Activated CD8-positive, alpha-beta memory T cell treated with anti-CD3 and anti-CD28 coated beads, Interleukin-2, amount 50 U/mL, for 48 hours (primary cell): Measurements from ENCODE around the gene FPGS.
"Not testable (repeated sequence)": the region's sequence is repeated elsewhere in the genome, so short reads cannot be mapped to it uniquely, and the experiment has no call there.

Experiments used
- DNase-seq: peaks from one replicate; pipeline ENCODE4 v3.0.0-alpha.2; 2020

Gene FPGS

DNA sequence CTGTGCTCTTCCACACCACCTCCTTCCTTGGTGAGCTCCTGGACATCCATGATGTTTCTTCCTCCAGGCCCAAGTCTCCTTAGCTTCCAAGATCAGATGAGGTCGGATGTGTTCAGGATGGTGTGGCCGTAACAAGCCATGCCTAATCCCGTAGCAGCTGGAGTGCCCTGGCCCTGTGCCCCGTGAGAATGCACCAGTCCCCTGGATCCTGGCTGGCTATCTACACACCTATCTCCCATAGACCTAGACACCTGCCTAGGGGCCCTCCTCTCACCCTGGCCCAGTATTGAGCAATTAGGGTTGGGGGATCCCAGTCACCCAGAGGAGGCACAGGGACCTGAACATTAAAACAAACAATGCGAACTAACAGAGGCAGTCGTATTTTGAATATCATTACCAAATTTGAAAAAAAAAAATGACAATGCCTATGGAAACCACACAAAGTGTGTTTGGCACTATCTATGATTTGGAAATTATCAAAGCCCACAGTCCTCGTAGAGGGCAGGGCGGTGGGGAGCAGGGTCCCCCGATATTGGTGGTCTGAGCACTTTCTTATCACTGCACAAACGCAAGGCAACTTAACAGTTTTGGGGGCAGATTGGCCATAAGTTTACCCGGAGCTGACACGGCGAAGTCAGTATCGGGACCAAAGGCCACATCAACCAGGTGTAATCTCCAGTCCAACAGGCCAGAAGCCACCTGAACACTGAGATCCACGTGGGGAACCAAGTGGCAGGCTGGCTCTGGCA, 38.6 kb downstream of the FPGS start:
- no peak for DNase-seq

DNA sequence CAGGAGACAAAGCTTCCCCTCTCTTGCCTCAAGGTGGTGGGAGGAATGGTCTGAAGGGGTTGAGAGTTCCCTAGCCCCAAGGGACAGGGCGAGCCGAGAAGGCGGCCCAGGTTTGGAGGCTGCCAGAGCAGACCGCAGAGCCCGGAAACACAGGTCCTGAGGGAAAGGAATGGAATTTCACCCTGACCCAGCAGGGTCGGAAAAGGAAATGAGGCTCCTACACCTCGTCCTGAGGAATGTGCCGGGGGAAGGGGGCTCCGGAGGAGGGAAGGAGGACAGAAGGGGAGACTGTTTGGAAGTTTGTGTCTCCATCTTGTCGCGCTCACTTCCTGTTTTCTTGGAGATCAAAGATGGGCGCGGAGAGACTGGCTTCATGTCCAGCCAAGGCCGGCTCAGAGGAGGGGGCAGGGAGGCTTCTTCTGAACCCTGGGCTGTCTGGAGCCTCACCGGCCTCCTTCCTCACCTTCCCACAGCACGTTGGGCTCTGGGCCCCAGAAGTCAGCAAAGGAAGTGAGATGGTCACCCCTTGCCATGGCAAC, 42.2 kb downstream of the FPGS start:
- DNase-seq = no peak

DNA sequence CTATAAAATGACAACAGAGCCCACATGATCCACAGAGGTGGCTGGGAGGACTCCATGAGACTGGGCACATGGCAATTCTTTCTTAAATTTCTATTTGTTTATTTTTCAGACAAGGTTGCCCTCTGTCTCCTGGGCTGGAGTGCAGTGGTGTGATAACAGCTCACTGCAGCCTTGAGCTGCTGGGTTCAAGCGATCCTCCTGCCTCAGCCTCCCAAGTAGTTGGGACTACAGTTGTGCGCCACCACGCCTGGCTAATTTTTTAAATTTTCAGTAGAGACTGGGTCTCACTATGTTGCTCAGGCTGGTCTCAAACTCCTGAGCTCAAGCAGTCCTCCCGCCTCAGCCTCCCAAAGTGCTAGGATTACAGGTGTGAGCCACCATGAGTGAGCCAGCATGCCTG, 42.9 kb downstream of the FPGS start:
- DNase-seq = not testable (repeated sequence)

DNA sequence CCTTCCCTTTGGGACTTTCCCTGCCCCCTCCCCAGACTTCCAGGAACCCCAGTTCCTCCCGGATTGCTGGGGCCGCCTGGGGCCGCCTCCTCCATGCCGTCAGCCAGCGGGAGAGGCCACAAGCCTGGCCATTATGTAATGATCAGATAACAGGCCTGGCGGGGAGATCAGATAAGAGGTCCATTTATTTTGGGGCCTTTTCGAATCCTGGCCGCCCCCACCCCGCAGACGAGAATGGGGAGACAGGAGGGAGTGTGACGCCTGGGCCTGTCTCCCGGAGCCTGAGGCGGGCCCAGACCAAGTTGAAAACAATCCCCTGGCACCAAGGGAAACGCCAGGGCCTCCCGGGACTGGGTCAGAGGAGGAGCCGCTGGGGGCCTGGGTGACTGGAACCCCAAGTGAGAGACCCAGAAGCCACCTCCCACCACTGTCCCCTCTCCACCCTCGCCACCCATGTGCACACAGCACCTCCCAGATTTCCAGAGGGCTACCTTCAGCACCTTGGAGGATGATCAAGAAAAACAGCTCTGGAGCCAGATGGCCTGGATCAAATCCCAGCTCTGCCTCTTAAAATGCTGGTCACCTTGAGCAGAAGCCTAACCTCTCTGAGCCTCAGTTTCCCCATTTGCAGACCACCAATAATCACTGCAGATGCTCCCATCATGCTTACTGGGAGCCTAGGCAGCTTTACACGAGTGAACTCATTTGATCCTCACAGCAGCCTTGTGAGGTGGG, 43.9 kb downstream of the FPGS start:
- no peak for DNase-seq

DNA sequence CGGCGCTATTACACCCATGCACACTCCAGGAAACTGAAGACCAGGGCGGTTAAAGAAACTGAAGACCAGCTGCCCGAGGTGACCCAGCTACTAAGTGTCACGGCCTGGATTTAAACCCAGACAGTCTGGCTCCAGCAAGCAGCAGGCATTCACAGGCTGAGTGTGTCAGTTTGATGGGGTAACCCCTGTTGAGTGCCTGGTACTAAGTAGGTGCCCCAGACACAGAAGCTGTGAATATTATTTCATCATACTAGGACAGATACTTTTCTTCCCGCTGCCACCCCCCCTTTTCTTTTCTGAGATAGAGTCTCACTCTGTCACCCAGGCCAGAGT, 44.5 kb downstream of the FPGS start:
- no peak for DNase-seq

DNA sequence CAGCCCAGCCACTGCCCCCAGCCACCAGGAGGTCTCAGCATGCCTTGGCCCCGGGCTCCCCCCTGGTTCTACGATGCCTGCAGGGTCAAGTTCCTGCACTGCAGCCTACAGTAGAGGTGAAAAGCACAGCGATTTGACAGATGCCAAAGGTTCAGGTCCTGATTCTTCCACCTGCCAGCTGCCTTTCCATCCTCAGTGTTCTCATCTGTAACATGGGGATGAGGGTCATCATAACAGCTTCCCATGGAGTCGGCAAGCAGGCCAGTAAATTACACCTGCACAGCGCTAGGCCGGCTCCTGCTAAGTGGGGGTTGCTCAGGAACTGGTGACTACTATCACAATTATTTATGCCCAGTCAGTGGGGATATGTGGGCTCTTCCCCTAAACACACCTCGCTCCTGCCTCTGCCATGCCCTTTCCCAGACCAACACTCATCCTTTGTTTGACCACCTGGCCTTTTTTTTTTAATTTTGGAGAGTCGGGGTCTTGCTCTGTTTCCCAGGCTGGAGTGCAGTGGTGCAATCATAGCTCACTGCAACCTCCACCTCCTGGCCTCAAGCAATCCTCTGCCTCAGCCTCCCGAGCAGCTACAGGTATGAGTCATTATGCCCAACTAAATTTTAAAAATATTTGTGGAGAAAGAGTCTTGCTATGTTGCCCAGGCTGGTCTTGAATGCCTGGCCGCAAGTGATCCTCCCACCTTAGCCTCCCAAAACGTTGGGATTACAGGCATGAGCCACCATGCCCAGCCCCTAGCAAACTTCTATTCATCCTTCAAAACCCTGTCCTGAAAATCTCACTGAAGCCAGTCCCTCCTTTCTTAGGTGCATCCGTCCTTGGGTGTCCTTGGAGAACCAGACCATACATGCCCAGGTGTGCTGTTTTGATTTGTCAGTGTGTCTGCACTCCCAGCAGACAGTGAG, 45.4 kb downstream of the FPGS start:
- no peak for DNase-seq

DNA sequence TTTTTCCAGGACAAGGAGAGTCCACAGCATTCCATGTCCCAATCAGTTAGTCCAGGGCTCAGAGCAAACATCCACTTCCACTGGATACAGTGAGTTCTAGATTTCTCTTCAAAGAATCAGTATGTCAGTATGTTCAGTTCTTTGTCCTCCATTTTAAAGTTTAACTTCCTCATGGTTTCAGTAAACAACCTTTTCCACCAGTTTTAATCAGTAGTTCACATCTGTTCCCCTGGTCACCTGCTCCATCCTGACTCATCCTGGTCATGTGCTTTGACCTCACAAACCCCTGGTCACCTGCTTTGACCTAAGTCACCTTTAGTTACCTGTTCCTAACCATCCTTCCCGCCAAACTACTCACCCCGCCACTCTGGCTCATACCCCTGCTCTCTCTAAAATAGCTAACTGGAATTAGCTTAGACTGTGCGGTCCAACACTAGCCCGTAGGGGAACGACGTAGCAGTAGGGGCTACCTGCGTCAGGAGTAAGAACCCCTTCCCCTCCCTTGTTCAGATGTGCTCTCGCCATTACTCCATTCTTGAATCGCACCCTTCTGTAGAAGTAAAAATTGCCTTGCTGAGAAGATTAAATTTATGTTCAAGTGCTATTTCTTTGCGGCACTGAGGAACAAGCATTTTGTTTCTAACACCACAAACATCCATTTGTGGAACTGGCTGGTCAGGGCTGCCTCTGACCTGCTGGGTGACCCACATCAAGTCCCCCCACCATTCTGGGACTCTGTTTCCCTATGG, 46.2 kb downstream of the FPGS start:
- DNase-seq = no peak

DNA sequence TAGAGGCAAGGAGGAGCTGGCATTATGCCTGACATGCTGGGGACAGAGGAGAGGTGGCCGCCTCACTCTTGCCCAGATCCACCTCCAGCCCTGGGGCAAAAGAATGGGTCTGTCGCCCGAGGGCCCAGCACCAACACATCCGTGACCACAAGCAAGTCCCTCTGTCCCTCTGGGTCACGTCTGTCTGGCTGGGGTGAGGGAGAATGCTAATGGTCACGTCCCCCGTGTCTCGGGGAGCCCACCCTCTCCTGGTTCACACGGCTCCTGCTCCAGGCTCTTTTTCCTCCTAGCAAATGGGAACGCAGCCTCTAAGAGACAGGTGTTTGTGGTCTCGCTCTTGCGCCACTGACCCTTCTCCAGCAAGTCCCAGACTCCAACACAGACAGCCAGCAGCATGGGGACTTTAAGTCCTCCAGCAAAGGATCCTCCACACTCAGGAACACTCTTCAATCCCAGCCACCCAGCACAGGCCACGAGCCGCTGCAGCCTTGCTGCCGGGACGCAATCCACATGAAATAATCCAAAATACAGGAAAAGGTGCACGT, 47.7 kb downstream of the FPGS start:
- DNase-seq = no peak

DNA sequence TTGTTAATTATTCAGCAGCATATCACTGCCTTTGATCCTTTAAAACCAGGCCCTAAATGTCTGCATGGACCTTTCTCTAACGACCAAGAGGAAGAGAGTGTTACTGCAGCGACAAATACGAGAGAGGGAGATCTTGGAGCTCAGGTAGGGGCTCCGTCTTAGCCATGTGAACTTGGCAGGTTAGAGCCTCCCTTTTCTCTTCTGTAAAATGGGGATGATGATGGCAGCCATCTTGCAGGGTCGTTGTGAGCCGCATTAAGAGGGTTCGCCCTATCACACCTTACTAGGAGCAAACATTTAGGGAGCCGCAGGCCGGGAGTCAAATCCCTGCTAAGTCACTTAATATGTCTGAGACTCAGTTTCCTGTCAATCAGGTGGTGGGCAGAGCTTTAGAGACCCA, 50.1 kb downstream of the FPGS start:
- DNase-seq = no peak

DNA sequence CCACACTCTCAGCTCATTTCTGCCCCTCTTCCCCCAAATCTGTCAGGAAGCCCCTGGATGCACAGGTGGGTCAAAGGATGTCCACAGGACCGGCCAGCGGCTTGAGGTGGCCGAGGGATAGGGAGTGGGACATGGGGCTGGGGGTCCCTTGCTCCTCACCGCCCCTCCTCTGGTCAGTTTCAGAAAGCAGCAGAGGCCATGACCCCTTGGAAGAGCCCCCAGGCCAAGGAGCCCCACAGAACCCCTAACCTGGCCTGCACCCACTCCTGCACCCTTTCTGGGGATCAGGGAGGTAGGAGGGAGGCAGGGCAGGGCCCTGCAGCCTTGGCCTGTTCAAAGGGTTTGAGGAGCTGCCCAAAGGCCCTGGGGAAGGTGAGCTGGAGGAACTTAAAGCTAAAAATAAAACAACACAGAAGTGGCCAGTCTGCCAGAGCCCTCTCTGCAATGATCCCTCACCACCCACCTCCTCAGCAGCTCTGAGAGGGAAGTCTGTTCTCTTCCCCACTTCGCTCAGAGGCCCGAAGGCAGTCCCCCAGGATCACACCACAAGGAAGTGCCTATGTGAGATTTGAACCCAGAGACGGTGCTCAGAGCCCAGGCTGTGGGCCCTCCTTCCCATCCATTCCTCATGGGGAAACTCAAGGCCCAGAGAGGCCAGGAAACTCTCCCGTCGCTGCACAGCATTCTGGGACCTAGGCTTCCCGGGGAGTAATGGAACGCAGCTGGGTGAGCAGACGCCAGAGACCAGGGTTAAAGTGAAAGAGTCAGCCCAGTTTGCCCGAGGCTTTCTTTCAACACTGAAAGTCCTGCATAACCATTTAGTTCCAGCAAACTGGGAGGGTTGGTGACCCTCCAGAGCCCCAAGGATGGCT, 50.9 kb downstream of the FPGS start:
- no peak for DNase-seq

DNA sequence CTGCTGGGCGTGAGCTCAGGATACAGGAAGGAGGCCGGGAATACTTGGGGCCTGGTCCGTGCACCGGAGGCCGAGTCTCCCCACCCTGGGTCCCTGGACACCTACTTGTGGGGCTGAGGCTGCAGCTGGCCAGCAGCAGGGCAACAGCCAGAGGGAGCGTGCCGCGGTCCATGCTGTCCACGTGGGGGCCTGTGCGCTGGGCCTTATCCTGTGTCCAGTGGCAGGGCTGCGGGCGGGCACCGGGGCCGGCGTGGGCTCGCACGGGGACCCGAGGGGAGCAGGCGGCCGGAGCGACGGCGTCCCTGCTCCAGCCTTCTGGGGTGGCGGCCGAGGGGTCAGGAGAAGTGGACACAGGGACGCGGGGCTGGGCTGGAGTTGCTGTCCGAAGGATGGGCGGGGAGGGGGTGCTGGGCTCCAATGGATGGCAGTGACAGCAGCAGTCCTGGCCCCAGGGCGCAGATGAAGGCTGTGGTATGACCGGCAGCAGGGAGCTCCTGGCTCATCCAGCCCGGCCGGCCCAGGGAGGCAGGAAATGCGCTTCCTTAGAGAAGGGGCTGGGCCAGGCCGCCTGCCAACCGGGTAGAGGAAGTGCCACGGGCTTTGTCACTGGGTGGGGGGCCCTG, 51.6 kb downstream of the FPGS start, which contains the start of gene ENG:
ENG (minus strand) TSS at position 475 of the 623 bp plus-strand sequence; CDS start at position 172, 303 bp downstream.
- DNase-seq = no peak

DNA sequence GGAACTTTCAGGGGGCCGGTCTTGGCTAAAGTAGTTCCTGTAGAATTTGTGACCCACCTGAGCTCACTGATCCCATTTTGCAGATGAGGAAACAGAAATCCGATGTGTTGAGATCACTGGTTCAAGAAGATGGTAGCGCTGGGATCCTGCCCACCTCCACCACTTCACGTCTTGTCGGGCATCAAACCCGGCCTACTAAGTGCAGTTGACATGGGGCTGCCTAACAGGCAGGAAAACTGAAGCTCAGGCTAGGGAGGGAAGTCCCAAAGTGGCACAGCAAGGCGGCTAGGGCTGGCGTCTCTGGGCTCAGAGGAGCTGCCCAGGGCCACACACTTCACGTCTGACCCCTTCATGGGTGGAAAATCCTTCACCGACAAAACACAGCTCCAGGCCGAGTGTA, 52.3 kb downstream of the FPGS start:
- DNase-seq = no peak

DNA sequence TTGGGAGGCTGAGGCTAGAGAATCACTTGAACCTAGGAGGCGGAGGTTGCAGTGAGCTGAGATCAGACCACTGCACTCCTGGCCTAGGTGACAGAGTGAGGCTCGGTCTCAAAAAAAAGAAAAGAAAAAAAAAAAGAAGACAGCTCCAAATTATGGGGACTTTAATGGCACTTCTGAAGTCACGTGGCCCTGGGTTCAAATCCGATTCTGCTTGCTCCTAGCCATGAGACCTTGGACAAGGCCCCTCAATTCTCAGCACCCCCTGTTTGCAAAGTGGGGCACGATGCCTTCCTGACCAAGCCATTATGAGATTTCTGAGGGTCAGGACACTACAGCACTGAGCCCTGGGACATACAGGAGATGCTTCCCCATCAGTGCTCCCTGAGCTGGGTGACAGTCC, 52.8 kb downstream of the FPGS start:
- no peak for DNase-seq

DNA sequence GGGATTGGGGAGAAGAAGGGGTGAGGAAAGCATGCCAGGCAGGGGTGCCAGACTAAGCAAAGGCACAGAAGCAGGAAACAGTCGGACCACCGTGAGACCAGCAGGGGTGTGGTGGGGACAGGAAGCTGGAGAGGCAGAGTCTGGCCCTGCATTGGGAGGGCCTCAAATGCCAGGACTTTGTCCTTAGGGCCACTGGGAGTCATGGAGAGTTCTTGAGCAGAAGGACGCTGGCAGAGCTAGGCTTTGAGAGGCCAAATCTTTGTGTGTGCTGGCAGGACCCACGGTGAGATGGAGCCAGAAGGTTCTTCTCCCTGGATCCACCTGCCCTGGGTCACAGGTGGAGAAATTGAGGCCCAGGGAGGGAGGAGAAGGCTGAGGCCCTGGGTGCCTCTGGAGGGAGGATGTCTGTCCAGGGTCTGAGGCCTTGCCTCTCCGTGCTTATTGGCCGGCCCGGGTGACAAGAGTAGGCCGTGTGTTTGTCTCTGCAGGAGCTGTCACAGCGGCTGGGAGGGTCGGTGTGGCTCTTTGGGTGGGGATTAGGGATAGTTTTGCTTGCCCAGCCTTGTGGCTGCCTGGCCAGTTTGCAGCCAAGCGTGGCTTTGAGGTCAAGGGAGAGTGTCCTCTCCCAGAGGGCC, 53.5 kb downstream of the FPGS start:
- no peak for DNase-seq

DNA sequence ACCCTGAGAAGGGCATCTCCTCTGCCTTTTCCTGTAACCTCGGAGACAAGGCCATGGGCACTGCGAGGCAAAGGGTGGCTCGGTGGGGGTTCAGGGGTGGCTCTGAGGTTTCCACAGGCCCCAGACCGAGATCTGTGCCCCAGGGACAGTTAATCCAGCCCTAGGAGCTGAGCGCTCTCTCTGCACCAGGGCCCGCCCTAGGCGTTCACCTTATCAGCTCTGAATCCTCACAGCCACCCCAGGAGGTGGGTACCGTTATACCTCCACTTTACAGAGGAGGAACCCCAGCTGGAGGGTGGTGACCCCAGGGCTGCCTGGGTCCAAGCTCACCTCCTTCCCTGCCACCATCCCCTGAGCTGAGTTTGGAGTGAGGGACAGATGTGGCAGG, 54.0 kb downstream of the FPGS start:
- DNase-seq = no peak

DNA sequence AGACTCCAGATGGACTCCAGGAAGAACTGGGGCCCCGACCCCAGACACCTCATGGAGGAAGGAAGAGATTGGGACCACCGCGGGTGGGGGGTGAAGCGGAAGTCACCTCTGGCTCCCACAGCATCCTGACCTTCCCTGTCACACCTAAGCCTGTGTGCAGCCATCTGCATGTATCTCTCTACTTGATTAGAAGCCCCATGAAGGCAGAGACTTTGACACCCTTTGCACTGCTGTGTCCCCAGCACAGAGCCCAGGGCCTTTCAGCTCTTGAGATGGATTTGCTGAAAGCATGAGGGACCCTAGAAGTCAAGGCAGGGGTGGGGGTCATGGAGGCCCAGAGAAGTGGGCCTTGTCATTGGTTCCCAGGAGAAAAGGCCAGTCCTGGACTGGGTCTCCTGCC, 54.6 kb downstream of the FPGS start:
- DNase-seq = no peak

DNA sequence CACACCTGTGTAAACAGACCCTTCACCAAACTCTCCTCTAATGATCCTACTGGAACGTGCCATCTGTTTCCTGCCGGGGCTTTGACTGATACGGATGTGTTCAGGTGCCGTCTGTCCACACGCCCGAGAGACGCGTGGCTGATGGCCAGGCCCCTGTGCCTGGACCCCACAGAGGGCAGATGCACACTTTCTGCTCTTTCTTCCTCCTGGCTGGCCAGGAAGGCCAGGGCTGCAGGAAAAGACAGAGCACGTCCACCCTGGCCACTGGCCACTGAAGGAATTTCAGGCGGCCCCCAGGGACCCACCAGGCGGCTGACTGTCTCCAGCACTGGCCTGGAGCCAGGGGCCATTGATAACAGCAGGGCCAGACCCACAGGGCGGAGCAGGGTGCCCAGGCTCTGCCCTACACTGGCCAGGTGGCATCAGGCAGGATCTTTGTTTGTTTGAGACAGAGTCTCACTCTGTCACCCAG, 55.4 kb downstream of the FPGS start:
- DNase-seq = no peak

DNA sequence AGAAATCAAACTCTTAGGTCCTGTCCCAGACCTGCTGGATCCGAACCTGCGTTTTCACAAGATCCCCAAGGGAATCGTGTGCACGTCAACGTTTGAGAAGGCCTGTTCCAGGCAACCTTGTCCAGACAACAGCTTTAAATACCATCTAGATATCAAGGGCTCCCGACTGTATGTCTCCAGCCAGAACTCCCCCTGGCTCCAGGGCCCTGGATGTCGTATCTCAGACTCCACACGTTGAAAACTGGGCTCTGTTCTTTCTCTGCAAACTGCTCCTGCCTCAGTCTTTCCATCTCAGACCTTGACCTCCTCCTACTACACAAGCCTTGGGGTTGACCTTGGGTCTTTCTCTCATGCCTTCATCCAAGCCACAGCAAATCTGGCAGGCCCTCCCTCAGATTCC, 57.6 kb downstream of the FPGS start:
- no peak for DNase-seq

DNA sequence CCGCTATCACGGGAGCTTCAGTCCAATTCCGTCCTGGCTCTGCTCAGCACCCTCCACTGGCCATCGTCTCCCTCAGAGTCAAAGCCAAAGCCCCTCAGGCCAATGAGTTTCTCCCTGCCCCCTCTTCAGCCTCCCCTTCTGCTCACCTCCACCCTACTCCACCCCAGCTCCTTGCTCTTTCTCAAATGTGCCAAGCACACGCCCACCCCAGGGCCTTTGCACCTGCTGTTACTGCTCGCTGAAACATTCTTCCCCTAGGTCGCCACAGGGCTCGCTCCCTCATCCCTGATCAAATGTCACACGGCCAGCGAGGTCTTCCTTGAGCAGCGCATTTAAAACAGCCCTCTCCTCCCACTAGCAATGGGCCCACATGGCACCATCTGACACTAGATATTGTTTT, 58.1 kb downstream of the FPGS start:
- no peak for DNase-seq
